PFSK-1 (cell line): Measurements from ENCODE around the gene MSI1.

ENCODE experiments used
- FOXP2 ChIP-seq: optimal IDR thresholded peaks from 2 replicates; pipeline ENCODE3; 2011; ENCODE audit warnings: borderline replicate concordance, control low read depth, inconsistent platforms; ENCODE audit not compliant: insufficient read depth; ENCODE audit errors: extremely low read length, extremely low read depth
- POLR2AphosphoS5 ChIP-seq: IDR thresholded peaks from 2 replicates; pipeline ENCODE4 v1.6.1; 2012; ENCODE audit warnings: low read depth, mild to moderate bottlenecking, control low read depth, low read length, moderate library complexity
- SIN3A ChIP-seq: IDR thresholded peaks from 2 replicates; pipeline ENCODE4 v1.6.1; 2012; ENCODE audit warnings: mild to moderate bottlenecking, low read length, moderate library complexity, borderline replicate concordance; ENCODE audit not compliant: insufficient read depth
- TAF1 ChIP-seq: IDR thresholded peaks from 2 replicates; pipeline ENCODE4 v1.6.1; 2012; ENCODE audit warnings: low read length, control low read depth, borderline replicate concordance; ENCODE audit not compliant: insufficient read depth
- TF ChIP-seq, protein P1 (sequence below), 2 experiments: IDR thresholded peaks; 2 replicates each; pipeline versions ENCODE4 v1.6.1 to v1.8.0; 2011 to 2012; ENCODE audit warnings: low read depth in 2 of 2, low read length in 2 of 2, control low read depth in 1 of 2, inconsistent platforms in 1 of 2, mild to moderate bottlenecking in 1 of 2, moderate library complexity in 1 of 2; ENCODE audit not compliant: insufficient read depth in 1 of 2

MSI1 gene

DNA sequence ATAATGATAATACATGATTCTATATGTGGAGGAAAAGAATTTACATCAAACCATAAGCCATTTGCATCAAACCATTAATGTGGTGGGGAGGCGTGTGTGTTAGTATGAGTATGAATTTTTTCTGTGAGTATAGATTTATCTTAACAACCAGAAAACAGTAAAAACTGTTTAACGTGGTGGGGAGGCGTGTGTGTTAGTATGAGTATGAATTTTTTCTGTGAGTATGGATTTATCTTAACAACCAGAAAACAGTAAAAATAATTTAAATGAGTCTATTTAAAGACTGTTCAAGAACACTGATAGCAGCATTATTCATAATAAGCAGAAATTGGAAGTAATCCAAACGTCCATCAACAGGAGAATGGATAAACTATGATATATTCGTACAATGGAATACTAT is 9.1 kb upstream of the MSI1 start:
- TF ChIP-seq SIN3A (no peak), FOXP2 (no peak), POLR2AphosphoS5 (no peak), TAF1 (no peak)
- TF ChIP-seq, protein P1, sequence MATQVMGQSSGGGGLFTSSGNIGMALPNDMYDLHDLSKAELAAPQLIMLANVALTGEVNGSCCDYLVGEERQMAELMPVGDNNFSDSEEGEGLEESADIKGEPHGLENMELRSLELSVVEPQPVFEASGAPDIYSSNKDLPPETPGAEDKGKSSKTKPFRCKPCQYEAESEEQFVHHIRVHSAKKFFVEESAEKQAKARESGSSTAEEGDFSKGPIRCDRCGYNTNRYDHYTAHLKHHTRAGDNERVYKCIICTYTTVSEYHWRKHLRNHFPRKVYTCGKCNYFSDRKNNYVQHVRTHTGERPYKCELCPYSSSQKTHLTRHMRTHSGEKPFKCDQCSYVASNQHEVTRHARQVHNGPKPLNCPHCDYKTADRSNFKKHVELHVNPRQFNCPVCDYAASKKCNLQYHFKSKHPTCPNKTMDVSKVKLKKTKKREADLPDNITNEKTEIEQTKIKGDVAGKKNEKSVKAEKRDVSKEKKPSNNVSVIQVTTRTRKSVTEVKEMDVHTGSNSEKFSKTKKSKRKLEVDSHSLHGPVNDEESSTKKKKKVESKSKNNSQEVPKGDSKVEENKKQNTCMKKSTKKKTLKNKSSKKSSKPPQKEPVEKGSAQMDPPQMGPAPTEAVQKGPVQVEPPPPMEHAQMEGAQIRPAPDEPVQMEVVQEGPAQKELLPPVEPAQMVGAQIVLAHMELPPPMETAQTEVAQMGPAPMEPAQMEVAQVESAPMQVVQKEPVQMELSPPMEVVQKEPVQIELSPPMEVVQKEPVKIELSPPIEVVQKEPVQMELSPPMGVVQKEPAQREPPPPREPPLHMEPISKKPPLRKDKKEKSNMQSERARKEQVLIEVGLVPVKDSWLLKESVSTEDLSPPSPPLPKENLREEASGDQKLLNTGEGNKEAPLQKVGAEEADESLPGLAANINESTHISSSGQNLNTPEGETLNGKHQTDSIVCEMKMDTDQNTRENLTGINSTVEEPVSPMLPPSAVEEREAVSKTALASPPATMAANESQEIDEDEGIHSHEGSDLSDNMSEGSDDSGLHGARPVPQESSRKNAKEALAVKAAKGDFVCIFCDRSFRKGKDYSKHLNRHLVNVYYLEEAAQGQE (IDR thresholded peaks at IDR 0.05; ENCODE audit: insufficient read depth in 1 of 2, low read depth in 2 of 2, low read length in 2 of 2), result no peak

GRCh38 chr12:120377611-120378010 is 8.6 kb upstream of the MSI1 start:
- TF ChIP-seq, protein P1 (IDR thresholded peaks at IDR 0.05; ENCODE audit: insufficient read depth in 1 of 2, low read depth in 2 of 2, low read length in 2 of 2), result no peak
- no peak for TF ChIP-seq SIN3A
- no peak for TF ChIP-seq POLR2AphosphoS5
- no peak for TF ChIP-seq TAF1
- no peak for TF ChIP-seq FOXP2

GRCh38 chr12:120376934-120377572 is 8.1 kb upstream of the MSI1 start:
- TF ChIP-seq TAF1 (no peak), SIN3A (no peak), FOXP2 (no peak), POLR2AphosphoS5 (no peak)
- TF ChIP-seq, protein P1 (IDR thresholded peaks at IDR 0.05; ENCODE audit: insufficient read depth in 1 of 2, low read depth in 2 of 2, low read length in 2 of 2), result no peak

GRCh38 chr12:120376416-120376815 is 7.5 kb upstream of the MSI1 start:
- TF ChIP-seq, protein P1 (IDR thresholded peaks at IDR 0.05; ENCODE audit: insufficient read depth in 1 of 2, low read depth in 2 of 2, low read length in 2 of 2), result no peak
- TF ChIP-seq FOXP2, result no peak
- TF ChIP-seq TAF1, result no peak
- TF ChIP-seq POLR2AphosphoS5, result no peak
- no peak for TF ChIP-seq SIN3A
